NCI-H1436 treated with DMSO at 0.1 percent for 48 hours (cell line): ENCODE results near the gene INVS.
"Not testable (repeated sequence)": the region's sequence is repeated elsewhere in the genome, so short reads cannot be mapped to it uniquely, and the experiment has no call there.

Experiments used
- DNase-seq: peaks from one replicate; lab custom pipeline; 2025; lab: John Stamatoyannopoulos, UW

Gene INVS

GRCh38 chr9:100322954-100323536 is 224.0 kb downstream of the INVS start:
- DNase-seq = no peak

GRCh38 chr9:100324594-100325200 is 225.7 kb downstream of the INVS start:
- no peak for DNase-seq

GRCh38 chr9:100338736-100339135 is 239.7 kb downstream of the INVS start:
- DNase-seq = not testable (repeated sequence)

- DNase-seq = no peak
These were observed 241.2 kb downstream of the INVS start for GRCh38 chr9:100340224-100340623.

- no peak for DNase-seq
These were observed 242.8 kb downstream of the INVS start for GRCh38 chr9:100341889-100342288.

GRCh38 chr9:100346836-100347235 is 247.8 kb downstream of the INVS start:
- DNase-seq = no peak

GRCh38 chr9:100350188-100350587 is 251.1 kb downstream of the INVS start:
- DNase-seq = no peak
